PFSK-1 (cell line): ENCODE measurements around the gene PBX4.

Experiments used
- POLR2AphosphoS5 ChIP-seq: IDR thresholded peaks from 2 replicates; pipeline ENCODE4 v1.6.1; 2012; ENCODE audit warnings: low read depth, mild to moderate bottlenecking, control low read depth, low read length, moderate library complexity
- TAF1 ChIP-seq: IDR thresholded peaks from 2 replicates; pipeline ENCODE4 v1.6.1; 2012; ENCODE audit warnings: low read length, control low read depth, borderline replicate concordance; ENCODE audit not compliant: insufficient read depth

DNA sequence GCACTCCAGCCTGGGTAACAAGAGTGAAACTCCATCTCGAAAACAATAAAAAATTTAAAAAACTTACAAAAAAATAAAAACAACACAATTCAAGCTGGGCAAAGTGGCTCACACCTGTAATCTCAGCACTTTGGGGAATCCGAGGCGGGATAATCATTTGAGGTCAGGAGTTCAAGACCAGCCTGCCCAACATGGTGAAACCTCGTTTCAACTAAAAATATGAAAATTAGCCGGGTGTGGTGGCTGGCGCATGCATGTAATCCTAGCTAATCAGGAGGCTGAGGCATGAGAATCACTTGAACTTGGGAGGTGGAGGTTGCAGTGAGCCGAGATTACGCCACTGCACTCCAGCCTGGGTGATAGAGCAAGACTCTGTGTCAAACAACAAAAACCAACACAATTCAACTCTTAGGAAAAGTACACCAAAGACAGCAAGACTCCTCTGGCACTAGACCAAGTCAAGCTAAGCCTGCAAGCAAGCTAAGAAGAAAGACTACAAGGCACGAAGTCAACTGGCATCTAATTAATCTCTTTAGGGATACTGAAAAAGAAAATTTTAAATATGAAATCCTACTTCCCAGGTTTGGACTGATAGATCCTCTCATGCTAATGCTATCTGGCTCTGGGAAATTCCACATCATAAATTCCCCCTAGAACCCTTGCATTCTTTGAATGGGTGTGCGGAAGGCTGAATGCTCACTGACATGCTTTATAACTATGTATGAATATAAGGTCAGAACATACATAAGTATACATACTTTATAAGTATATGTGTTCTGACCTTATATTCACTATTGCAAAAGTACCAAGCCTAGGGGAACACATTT, 7.9 kb downstream of the PBX4 start:
- TF ChIP-seq TAF1 (no peak), POLR2AphosphoS5 (no peak)
